Gastrocnemius medialis (tissue), 4 donors: Measurements from ENCODE around the gene PRR5L. TPM values are rescaled to one million over a fixed set of nuclear protein-coding genes. Genes with fewer than 3 reads are reported as not detected.

Experiments
- ATAC-seq, 2 donors: fragments of 150-250 bp; one replicate each; pipeline ENCODE4 v1.9.1; 2016
- DNase-seq, 2 donors: peaks; one replicate each; pipeline ENCODE4 v3.0.0-alpha.2; 2019
- H3K27ac ChIP-seq, 4 donors: fragments of 200-600 bp; sonication (generic); 1 replicate in 1 of 4; 2 replicates in 3 of 4; pipeline ENCODE4 v1.5.1; 2016 to 2018; ENCODE audit warnings: mild to moderate bottlenecking in 2 of 4, moderate library complexity in 1 of 4
- H3K27me3 ChIP-seq, 3 donors: fragments of 200-600 bp; sonication (generic) in 2 of 3; 1 replicate in 1 of 3; 2 replicates in 2 of 3; pipeline versions ENCODE4 v1.5.1 to v1.6.0; 2016 to 2019; ENCODE audit warnings: mild to moderate bottlenecking in 1 of 3, moderate library complexity in 1 of 3
- H3K36me3 ChIP-seq, 2 donors: fragments of 200-600 bp; sonication (generic) in 1 of 2; one replicate each; pipeline ENCODE4 v1.5.1; 2017 to 2018
- H3K4me1 ChIP-seq, 2 donors: fragments of 200-600 bp; sonication (generic) in 1 of 2; one replicate each; pipeline ENCODE4 v1.5.1; 2016 to 2017; ENCODE audit warnings: mild to moderate bottlenecking in 2 of 2
- H3K4me3 ChIP-seq, 4 donors: fragments of 200-600 bp; sonication (generic) in 3 of 4; 1 replicate in 1 of 4; 2 replicates in 3 of 4; pipeline ENCODE4 v1.5.1; 2016 to 2019; ENCODE audit warnings: mild to moderate bottlenecking in 2 of 4
- H3K9me3 ChIP-seq, 3 donors: fragments of 200-600 bp; sonication (generic) in 2 of 3; 1 replicate in 1 of 3; 2 replicates in 2 of 3; pipeline ENCODE4 v1.5.1; 2016 to 2019
- POLR2A ChIP-seq, 2 donors: fragments of 450-650 bp; IDR thresholded peaks; one replicate each; pipeline ENCODE4 v1.6.1; 2017; ENCODE audit warnings: antibody characterized with exemption in 2 of 2, mild to moderate bottlenecking in 2 of 2, moderate library complexity in 2 of 2
- in situ Hi-C, 4 donors: fragments of 200-750 bp; cut with MboI; loops; one replicate each; pipeline versions ENCODE4 v1.15.0 to v1.8.0; 2017; ENCODE audit warnings: low sequenced_read_pairs in 4 of 4
- intact Hi-C: fragments of 100-400 bp; cut with DNase I; formaldehyde crosslinking; loops from one replicate; pipeline ENCODE4 v1.15.1; 2023; ENCODE audit warnings: low total_unique reads
- total RNA-seq, 4 donors: library from RNA; depleted of rRNA; stranded (reverse); fragments of >200 nt; gene quantifications; one replicate each; pipeline versions ENCODE4 v1.1.0 to v1.2.3, GENCODE V29; 2016
- TF ChIP-seq, protein P1 (sequence below), 5 experiments: fragments of 450-650 bp in 3 of 5; fragments of 200-600 bp in 2 of 5; sonication (generic) in 2 of 5; IDR thresholded peaks in 4 of 5; conservative IDR thresholded peaks in 1 of 5; 1 replicate in 4 of 5; 2 replicates in 1 of 5; pipeline ENCODE4 v1.5.1; 2016 to 2019; ENCODE audit warnings: antibody characterized with exemption in 5 of 5, mild to moderate bottlenecking in 3 of 5, moderate library complexity in 3 of 5

PRR5L gene
- total RNA-seq, 4 donors from 2014 or later: 0.46 to 3.2 (median 1.2) TPM

DNA sequence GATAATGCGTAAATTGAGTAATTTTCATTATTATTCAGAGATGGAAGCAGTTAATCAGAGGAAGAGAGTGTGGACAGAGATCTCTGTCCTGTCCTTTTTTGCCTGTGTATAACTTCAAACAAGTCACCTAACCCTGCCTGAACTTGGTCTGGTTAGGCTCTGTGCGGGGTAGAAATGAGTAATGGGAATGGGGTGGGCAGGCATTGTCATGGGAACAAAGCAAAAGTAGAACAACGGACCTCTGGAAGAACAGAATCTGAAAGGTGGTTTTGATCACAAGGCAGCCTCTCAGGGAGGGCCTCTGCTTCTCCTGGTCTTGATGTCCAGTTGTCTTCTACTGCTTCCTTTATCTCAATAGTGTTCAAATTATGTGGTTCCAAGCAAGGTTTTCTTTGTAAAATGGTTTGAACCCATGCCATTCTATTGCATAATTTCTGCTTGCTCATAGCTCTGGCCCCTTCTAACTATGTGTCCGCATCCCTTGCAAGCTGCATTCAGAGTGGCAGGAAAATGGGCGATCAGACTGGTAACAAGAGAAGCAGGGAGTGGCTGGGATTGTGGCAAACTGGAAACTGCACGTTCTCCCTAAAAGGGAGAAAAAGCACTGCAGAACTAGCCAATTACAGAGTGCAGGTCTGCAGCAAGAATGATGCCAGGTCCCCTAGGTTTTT is 76.1 kb downstream of the PRR5L start:
- H3K36me3 ChIP-seq: no peaks in the 10 kb centered on the region
- no peak overlapping the region for H3K27ac ChIP-seq
- intact Hi-C loops: no loop called here

DNA sequence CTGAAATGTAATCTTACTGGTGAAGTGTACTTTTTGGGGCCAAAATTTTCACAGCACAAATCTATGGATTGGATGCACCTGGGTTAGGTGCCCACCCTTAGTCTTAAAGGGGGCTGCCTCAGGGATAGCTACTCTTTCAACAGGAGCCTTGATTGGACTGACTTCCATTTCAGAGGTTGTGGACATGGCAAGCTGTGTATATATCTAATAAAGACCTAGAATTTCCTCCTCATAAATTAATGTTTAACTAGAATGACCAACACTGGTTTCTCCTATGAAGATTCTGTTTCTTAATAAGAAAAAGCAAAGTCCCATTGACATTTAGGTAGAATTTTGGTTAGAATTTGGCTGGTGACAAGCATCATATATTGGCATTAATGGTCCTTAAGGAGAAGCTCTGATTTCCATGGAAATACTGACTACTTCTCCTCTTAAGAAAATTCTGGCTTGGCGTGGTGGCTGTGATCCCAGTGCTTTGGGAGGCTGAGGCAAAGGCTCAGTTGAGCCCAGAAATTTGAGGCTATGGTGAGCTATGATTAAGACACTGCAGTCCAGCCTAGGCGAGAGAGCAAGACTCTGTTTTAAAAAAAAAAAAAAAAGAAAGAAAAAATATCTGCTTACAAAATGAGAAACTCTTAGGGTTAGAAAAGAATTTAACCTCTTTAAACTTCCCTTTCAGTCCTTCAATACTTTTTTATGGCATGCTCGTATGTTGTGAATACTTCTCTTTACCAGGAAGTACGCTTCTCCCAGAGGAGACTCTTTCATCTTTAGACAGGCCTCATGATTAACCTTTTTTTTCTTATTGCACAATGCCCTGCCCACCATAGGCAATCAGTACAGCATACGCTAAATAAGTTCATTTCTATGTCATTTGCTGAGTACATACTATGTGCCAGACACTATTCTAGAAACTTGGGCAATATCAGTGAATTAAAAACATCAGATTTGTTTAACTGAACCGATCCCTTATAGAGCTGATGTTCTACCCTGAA is 77.2 kb downstream of the PRR5L start:
- Histone ChIP-seq H3K4me1 (peaks cover 0 to 19% of the 10 kb centered on the region in 2 donors), H3K36me3 (no peaks in the 10 kb centered on the region), H3K4me3 (no peak overlapping the region), H3K9me3 (no peaks in the 10 kb centered on the region), H3K27me3 (peaks cover 9 to 23% (median 11%) of the 10 kb centered on the region in 3 donors), H3K27ac (no peak overlapping the region)
- in situ Hi-C loops (no loop called here), intact Hi-C loops (no loop called here)
- no peak for DNase-seq
- TF ChIP-seq POLR2A (IDR thresholded peaks at IDR 0.05): no peak
- ATAC-seq: no peak

More for the DNA sequence above, 76.1 kb downstream of the PRR5L start:
- in situ Hi-C loops: no loop called here
- H3K27me3 ChIP-seq: peaks cover 9 to 21% (median 11%) of the 10 kb centered on the region in 3 donors
- no peak overlapping the region for H3K4me3 ChIP-seq
- peak; percentile 11 to 26 for ATAC-seq
- no peak for DNase-seq
- H3K4me1 ChIP-seq: peaks cover 0 to 10% of the 10 kb centered on the region in 2 donors
- TF ChIP-seq POLR2A (IDR thresholded peaks at IDR 0.05): no peak
- TF ChIP-seq, protein P1, sequence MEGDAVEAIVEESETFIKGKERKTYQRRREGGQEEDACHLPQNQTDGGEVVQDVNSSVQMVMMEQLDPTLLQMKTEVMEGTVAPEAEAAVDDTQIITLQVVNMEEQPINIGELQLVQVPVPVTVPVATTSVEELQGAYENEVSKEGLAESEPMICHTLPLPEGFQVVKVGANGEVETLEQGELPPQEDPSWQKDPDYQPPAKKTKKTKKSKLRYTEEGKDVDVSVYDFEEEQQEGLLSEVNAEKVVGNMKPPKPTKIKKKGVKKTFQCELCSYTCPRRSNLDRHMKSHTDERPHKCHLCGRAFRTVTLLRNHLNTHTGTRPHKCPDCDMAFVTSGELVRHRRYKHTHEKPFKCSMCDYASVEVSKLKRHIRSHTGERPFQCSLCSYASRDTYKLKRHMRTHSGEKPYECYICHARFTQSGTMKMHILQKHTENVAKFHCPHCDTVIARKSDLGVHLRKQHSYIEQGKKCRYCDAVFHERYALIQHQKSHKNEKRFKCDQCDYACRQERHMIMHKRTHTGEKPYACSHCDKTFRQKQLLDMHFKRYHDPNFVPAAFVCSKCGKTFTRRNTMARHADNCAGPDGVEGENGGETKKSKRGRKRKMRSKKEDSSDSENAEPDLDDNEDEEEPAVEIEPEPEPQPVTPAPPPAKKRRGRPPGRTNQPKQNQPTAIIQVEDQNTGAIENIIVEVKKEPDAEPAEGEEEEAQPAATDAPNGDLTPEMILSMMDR (IDR thresholded peaks at IDR 0.05 in 4 of 5, conservative IDR thresholded peaks at IDR 0.05 in 1 of 5): no peak
- H3K9me3 ChIP-seq: no peaks in the 10 kb centered on the region

DNA sequence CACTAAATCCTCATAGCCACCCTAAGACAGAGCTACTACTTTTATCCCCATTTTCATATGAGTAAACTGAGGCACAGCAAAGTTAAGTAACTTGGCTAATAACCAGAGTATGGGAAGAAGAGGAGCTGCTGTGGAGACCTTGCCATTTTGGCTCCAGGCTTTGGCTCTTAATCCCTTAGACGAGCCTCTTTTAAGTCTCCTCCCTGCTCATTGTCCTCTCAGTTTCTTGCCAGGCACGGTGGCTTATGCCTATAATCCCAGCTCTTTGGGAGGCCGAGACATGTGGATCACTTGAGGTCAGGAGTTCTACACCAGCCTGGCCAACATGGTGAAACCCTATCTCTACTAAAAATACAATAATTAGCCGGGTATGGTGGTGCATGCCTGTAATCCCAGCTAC is 78.6 kb downstream of the PRR5L start:
- intact Hi-C loops (loop anchor here (5.0 kb wide), 1 partner anchor 103 kb away; no protein-coding TSS in a partner anchor), in situ Hi-C loops (no loop called here)
- Histone ChIP-seq H3K4me3 (no peak overlapping the region), H3K27me3 (peaks cover 11 to 23% (median 11%) of the 10 kb centered on the region in 3 donors), H3K27ac (no peak overlapping the region), H3K9me3 (no peaks in the 10 kb centered on the region), H3K36me3 (no peaks in the 10 kb centered on the region), H3K4me1 (peaks cover 0 to 19% of the 10 kb centered on the region in 2 donors)
- no peak for ATAC-seq
- TF ChIP-seq POLR2A (IDR thresholded peaks at IDR 0.05): no peak
- TF ChIP-seq, protein P1 (IDR thresholded peaks at IDR 0.05 in 4 of 5, conservative IDR thresholded peaks at IDR 0.05 in 1 of 5): no peak
- no peak for DNase-seq

DNA sequence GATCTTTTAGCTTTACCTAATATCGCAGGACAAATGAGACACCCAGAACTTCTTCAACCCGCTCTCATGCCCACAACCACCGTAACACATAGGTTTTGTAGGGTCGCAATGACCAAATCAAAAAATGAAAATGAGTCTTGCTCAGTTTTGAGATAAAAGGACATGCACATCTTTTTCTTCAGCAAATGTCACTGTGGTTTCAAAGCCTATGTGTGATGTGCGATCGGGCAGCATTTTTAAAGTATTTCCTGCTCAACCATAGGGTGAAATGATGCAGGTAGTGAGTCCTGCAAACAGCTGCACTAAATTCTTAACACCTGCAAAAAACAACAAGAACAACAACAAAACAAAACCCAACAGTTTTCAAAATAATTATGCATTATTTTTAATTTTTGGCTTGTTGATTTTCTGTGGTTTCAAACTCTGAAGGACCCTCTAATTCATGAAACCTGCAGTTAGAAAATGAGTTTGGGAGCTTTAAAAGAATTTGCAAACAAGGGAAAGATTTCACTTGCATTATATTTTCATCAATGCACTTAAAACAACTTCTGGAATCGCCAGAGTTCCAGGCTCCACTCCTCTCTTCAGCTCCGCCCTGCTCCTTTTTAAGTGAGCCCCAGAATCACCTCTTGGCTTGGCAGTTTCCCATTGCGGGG is 79.4 kb downstream of the PRR5L start:
- DNase-seq (no peak), ATAC-seq (no peak)
- intact Hi-C loops: loop anchor here (5.0 kb wide), 1 partner anchor 102 kb away; no protein-coding TSS in a partner anchor
- Histone ChIP-seq H3K27ac (no peak overlapping the region), H3K27me3 (peaks cover 11 to 23% (median 11%) of the 10 kb centered on the region in 3 donors), H3K4me3 (peak overlapping the region in 3 of 4 donors; percentile 56 to 86 (median 64)), H3K9me3 (no peaks in the 10 kb centered on the region), H3K4me1 (peaks cover 0 to 19% of the 10 kb centered on the region in 2 donors), H3K36me3 (no peaks in the 10 kb centered on the region)
- TF ChIP-seq POLR2A (IDR thresholded peaks at IDR 0.05): no peak
- TF ChIP-seq, protein P1 (IDR thresholded peaks at IDR 0.05 in 4 of 5, conservative IDR thresholded peaks at IDR 0.05 in 1 of 5): no peak
- in situ Hi-C loops: no loop called here
